ENCODE results near the gene TM9SF3.

DNA sequence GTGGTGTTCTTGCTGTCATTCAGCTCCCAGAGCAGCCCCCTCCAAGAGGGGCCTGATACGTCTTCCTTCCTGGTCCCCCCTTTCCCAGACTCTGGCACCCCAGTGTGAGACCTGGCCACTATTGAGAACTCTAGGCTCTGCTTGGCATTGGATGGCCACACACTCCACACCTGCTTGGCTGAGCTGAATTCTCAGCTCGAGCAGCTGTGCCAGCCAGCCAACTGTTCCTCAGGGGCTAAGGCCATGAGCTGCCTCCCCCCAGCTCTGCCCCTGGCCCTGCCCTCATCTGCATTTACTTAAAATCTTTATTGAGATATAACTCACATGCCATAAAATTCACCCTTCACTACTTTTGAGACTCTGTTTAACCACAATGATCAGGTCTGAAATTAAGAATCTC, 79.8 kb downstream of the TM9SF3 start:
- TF ChIP-seq, protein P1, sequence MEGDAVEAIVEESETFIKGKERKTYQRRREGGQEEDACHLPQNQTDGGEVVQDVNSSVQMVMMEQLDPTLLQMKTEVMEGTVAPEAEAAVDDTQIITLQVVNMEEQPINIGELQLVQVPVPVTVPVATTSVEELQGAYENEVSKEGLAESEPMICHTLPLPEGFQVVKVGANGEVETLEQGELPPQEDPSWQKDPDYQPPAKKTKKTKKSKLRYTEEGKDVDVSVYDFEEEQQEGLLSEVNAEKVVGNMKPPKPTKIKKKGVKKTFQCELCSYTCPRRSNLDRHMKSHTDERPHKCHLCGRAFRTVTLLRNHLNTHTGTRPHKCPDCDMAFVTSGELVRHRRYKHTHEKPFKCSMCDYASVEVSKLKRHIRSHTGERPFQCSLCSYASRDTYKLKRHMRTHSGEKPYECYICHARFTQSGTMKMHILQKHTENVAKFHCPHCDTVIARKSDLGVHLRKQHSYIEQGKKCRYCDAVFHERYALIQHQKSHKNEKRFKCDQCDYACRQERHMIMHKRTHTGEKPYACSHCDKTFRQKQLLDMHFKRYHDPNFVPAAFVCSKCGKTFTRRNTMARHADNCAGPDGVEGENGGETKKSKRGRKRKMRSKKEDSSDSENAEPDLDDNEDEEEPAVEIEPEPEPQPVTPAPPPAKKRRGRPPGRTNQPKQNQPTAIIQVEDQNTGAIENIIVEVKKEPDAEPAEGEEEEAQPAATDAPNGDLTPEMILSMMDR (IDR thresholded peaks at IDR 0.05), result no peak
- no peak for TF ChIP-seq POLR2A (IDR thresholded peaks at IDR 0.05)
